Astrocyte (in vitro differentiated cells and primary cell): ENCODE results near the gene SMOC1.

Experiments used
- EZH2 ChIP-seq: IDR thresholded peaks from 2 replicates; pipeline ENCODE4 v1.6.1; 2012; ENCODE audit warnings: mild to moderate bottlenecking, low read length, inconsistent platforms; ENCODE audit not compliant: insufficient read depth
- TF ChIP-seq, protein P1 (sequence below): IDR thresholded peaks from 2 replicates; pipeline ENCODE4 v1.5.1; 2011; ENCODE audit warnings: low read depth, mild to moderate bottlenecking, inconsistent platforms, low read length, moderate library complexity; ENCODE audit not compliant: insufficient read depth

DNA sequence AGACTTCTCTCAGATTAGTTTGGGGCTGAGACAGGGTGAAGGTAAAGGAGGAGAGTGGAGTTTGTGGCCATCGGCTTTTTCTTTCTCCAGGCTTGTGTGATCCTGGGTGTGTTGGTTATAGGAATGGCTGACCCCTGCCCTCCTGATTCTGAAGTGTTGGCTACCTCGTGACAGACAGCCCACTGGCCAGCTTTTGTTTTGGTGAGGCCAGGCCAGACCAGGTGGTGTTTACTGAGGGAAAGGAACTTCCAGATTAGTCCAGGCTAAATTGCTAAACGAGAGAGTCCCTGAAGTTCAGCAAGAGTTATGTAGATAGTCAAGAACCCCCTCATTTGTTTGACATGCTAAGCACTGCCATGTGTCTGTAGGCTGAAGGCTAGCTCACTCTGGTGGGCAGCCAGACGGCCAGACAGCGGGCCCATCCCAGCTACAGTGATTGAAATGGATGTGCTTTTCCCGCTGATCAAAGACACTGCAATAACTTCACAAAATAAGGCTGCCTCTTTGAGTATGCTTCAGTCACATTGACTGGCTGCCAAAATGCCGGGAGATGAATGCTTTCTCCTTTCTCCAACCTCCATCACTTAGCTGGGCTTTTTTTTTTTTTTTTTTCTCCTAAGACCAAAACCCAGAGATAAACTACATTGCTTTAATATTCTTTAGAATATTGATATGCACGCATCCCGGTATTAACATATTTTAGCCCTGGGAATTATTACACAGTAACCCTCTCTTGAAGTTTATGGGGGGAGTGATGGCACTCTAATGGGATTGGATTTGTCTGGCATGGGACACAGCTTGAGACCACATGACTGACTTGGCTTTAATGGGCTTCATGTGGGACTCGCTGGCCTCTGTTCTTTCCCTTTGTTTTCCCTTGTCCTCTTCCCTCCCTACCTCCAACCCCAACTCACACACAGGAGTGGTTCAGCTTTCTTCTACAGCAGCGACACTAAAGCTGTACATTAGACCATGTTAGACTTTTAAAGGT is 76.9 kb downstream of the SMOC1 start:
- TF ChIP-seq, protein P1, sequence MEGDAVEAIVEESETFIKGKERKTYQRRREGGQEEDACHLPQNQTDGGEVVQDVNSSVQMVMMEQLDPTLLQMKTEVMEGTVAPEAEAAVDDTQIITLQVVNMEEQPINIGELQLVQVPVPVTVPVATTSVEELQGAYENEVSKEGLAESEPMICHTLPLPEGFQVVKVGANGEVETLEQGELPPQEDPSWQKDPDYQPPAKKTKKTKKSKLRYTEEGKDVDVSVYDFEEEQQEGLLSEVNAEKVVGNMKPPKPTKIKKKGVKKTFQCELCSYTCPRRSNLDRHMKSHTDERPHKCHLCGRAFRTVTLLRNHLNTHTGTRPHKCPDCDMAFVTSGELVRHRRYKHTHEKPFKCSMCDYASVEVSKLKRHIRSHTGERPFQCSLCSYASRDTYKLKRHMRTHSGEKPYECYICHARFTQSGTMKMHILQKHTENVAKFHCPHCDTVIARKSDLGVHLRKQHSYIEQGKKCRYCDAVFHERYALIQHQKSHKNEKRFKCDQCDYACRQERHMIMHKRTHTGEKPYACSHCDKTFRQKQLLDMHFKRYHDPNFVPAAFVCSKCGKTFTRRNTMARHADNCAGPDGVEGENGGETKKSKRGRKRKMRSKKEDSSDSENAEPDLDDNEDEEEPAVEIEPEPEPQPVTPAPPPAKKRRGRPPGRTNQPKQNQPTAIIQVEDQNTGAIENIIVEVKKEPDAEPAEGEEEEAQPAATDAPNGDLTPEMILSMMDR = no peak
- TF ChIP-seq EZH2 = no peak
